ENCODE data around the gene STK38L.
A peak's percentile ranks its signal among the peaks of the same experiment; 100 is the strongest.
"Not testable (repeated sequence)": the region's sequence is repeated elsewhere in the genome, so short reads cannot be mapped to it uniquely, and the experiment has no call there.

The STK38L gene

GRCh38 chr12:27226407-27226929 is 17.6 kb upstream of the STK38L start:
- DNase-seq (ENCODE audit: low spot score): no peak

GRCh38 chr12:27229367-27229766 is 14.7 kb upstream of the STK38L start:
- no peak for DNase-seq (ENCODE audit: low spot score)

GRCh38 chr12:27231374-27231773 is 12.7 kb upstream of the STK38L start:
- DNase-seq (ENCODE audit: low spot score): not testable (repeated sequence)

GRCh38 chr12:27233814-27234213 is 10.3 kb upstream of the STK38L start:
- DNase-seq (ENCODE audit: low spot score): no peak

- DNase-seq (ENCODE audit: low spot score): no peak
These were observed 7.6 kb upstream of the STK38L start for GRCh38 chr12:27236498-27236897.

GRCh38 chr12:27237790-27238771 is 6.0 kb upstream of the STK38L start:
- DNase-seq (ENCODE audit: low spot score): no peak

GRCh38 chr12:27243006-27243405 is 1.1 kb upstream of the STK38L start:
- no peak for DNase-seq (ENCODE audit: low spot score)

GRCh38 chr12:27244689-27245488 is 803 bp downstream of the STK38L start:
- DNase-seq (ENCODE audit: low spot score): no peak

- DNase-seq (ENCODE audit: low spot score): no peak
These were observed 2.1 kb downstream of the STK38L start for GRCh38 chr12:27246141-27246540.

- no peak for DNase-seq (ENCODE audit: low spot score)
These were observed 2.7 kb downstream of the STK38L start for GRCh38 chr12:27246774-27247173.

- peak; percentile 38 for DNase-seq (ENCODE audit: low spot score)
These were observed 8.8 kb downstream of the STK38L start for GRCh38 chr12:27252934-27253333.

- DNase-seq (ENCODE audit: low spot score): no peak
These were observed 9.3 kb downstream of the STK38L start for GRCh38 chr12:27253347-27253746.

- no peak for DNase-seq (ENCODE audit: low spot score)
These were observed 11.7 kb downstream of the STK38L start for GRCh38 chr12:27255806-27256205.

- no peak for DNase-seq (ENCODE audit: low spot score)
These were observed 13.2 kb downstream of the STK38L start for GRCh38 chr12:27257104-27257843.

GRCh38 chr12:27260746-27261145 is 16.7 kb downstream of the STK38L start:
- DNase-seq (ENCODE audit: low spot score): no peak

- DNase-seq (ENCODE audit: low spot score): no peak
These were observed 17.8 kb downstream of the STK38L start for GRCh38 chr12:27261866-27262265.

- DNase-seq (ENCODE audit: low spot score): no peak
These were observed 26.1 kb downstream of the STK38L start for GRCh38 chr12:27270148-27270547.

GRCh38 chr12:27271206-27271605 is 27.1 kb downstream of the STK38L start:
- no peak for DNase-seq (ENCODE audit: low spot score)

- peak; percentile 64 for DNase-seq (ENCODE audit: low spot score)
These were observed 28.4 kb downstream of the STK38L start for GRCh38 chr12:27272373-27273028.

- DNase-seq (ENCODE audit: low spot score): peak; percentile 39
These were observed 29.0 kb downstream of the STK38L start for GRCh38 chr12:27273114-27273513.

- DNase-seq (ENCODE audit: low spot score): no peak
These were observed 30.6 kb downstream of the STK38L start for GRCh38 chr12:27274706-27275105.
